NCI-H1417 treated with DMSO at 0.1 percent for 48 hours (cell line): ENCODE results near the gene SUSD1.
"Not testable (repeated sequence)": the region's sequence is repeated elsewhere in the genome, so short reads cannot be mapped to it uniquely, and the experiment has no call there.

ENCODE experiments used
- DNase-seq: peaks from one replicate; lab custom pipeline; 2025; lab: John Stamatoyannopoulos, UW

SUSD1 gene

GRCh38 chr9:112174965-112175795 is at the start of gene SUSD1:
Gene SUSD1 (minus strand): TSS chr9:112175297. CDS start chr9:112175235, 62 bp downstream.
- DNase-seq = no peak

DNA sequence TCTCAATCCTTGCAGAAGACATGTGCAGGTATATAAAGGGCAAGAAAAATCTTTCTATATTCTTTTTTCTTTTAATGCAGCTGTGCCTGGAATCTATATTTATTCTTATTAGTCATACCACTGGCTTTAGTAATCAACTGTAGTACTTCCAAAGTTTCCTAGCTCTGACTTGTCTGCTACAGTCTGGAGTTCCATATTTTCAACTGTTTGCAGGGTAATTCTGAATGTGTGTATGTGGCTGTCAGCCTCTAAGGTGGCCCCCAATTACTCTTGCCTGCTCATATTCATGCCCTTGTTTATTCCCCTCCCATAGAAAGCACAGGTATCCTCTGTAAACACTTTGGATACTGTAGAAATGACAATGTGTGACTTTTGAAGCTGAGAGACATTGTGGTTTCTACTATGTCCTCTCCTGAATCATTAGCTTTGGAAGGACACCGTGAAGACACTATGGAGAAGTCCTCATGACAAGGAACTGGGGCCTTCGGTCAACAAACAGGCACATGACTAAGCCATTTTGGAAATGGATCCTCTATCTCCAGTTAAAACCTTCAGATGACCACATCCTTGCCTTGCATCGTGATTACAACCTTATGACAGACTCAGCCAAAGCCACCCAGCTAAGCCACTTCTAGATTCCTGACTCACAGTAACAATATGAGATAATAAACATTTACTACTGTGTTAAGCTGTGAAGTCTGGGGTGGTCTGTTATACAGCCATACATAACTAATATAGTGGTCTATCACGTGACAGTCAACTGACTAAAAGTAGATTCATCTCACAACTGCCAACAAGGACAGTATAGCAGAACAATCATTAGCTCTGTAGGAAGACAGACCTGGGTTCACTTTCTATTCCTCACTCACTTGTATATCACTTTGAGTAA is 49.5 kb upstream of the SUSD1 start:
- no peak for DNase-seq

GRCh38 chr9:112218908-112219307 is 43.8 kb upstream of the SUSD1 start:
- no peak for DNase-seq

DNA sequence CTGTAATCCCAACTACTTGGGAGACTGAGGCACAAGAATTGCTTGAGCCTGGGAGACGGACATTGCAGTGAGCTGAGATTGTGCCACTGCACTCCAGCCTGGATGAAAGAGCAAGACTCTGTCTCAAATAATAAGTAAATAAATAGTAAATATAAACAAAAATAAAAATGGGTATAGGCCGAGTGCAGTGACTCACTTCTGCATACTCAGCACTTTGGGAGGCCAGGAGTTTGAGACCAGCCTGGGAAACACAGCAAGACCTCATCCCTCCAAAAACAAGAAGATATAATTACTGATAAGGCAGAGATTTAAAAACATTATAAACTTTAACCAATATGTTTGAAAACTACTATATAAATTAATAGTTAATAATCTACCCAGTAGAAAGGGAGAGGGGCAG is 37.8 kb upstream of the SUSD1 start:
- DNase-seq = no peak

GRCh38 chr9:112207451-112207850 is 32.4 kb upstream of the SUSD1 start:
- DNase-seq = no peak

DNA sequence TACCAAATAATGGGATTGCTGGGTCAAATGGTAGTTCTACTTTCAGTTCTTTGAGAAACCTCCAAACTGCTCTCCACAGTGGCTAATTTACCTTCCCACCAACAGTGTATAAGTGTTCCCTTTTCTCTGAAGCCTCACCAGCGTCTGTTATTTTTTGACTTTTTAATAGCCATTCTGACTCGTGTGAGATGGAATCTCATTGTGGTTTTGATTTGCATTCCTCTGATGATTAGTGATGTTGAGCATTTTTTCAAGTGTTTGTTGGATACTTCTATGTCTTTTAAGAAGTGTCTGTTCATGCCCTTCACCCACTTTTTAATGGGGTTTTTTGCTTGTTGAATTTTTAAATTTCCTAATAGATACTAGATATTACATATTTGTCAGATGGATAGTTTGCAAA is 28.4 kb upstream of the SUSD1 start:
- no peak for DNase-seq

DNA sequence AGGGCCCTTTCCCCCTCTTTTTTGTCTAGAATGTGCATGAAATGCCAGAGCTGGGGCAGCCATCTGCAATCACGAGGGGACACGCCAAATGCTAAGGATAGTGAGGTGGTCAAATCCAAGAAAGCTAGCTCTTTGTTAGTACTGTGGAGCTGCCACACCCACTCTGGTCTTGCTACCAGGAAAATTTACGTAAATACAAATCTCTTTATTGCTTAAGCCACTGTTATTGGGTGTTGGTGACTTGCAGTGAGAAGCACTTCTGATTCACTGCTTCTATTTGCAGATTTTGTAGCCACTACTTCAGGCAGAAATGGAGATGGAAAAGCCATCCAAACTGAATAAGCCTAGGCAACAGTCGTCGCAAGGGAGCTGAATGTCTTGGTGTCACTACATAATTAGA is 25.6 kb upstream of the SUSD1 start:
- DNase-seq = no peak

DNA sequence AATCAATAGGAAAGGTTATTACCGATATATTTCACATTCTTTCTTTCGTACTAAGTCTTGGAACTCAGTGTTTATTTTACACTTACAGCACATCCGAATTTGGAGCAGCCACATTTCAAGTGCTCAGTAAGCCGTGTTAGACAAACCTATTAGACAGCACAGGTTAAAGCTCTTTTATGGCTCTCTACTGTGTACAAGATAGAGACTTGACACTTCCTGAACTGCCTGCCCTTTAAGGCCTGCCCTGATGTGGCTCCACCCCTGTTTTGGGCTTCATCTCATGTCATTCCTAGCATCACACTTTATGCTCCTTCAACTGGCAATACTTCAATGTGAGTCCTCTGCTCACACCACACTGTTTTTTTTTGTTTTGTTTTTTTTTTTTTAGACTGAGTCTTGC is 23.5 kb upstream of the SUSD1 start:
- DNase-seq = no peak

DNA sequence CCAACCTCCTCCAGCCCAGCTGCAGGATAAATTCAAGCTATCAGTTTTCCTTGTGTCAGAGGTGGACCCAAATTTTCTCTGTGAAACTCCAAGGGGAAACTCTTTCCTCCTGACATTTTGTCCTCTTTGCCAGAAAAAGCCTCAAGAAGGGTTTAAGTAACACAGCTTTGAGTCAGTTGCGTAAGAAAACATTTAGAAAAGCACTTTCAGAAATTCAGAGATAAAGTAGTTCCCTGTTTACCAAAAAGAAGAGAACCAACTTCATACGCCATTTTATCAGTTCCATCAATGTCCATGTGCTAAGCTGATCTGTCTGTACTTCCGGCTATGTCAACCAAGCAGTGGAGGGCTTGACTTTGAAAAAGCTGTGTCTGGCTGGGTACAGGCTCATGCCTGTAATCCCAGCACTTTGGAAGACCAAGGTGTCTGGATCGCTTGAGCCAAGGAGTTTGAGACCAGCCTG is 19.9 kb upstream of the SUSD1 start:
- no peak for DNase-seq

- DNase-seq = no peak
Observed at GRCh38 chr9:112193572-112194288, 18.6 kb upstream of the SUSD1 start.

GRCh38 chr9:112190320-112190719 is 15.2 kb upstream of the SUSD1 start:
- not testable (repeated sequence) for DNase-seq

DNA sequence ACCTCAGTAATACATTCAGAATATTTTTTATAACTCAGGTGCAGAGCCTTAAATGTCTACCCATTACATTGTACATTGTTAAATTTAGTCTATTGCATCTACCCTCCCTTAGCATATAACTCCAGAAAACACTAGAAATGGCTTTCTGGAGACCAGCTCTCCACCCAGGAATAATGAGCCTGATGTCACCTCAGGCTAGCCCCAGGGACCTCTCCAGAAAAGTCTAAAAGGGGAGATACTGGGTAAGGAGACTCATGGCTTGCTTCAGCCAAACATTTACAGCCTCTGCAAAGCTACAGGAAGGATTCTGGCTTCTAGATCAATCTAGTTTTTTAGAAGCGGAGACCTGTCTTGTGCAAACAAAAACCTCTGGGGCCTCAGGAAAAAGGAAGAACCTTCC is 13.8 kb upstream of the SUSD1 start:
- no peak for DNase-seq

DNA sequence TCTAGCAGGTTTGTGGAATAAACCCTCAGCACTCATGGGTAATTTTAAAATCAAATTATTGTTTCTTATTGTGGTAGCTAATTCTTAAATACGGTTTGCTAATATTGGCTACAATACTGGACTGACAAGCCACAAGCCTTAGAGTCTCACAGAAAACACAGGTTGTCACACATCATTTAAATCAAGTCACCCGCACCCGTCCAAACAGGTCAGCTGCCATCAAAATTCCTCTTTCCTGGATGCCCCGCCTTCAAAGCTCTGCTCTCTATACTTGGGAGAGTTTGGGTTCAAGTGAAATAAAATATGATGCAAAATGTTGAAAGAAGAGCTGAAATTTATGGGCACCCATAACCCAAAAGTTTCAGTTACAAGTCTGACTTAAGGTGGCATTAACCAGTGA is 12.3 kb upstream of the SUSD1 start:
- no peak for DNase-seq

DNA sequence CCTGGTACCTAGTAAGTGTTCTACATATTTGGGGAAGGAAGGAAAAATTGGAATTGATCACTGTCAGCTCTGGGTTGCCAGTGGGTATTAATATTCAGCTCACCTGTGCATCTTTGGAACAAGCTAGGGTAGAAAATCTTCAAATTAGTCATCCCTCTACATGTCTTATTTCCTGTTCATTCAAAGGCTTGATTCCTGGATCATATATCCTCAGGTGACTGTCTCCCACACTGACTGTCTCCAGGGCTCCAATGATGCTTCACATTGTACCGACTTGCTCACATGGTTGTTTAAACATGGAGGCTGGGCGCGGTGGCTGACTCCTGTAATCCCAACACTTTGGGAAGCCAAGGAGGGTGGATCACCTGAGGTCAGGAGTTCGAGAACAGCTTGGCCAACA is 11.6 kb upstream of the SUSD1 start:
- no peak for DNase-seq

DNA sequence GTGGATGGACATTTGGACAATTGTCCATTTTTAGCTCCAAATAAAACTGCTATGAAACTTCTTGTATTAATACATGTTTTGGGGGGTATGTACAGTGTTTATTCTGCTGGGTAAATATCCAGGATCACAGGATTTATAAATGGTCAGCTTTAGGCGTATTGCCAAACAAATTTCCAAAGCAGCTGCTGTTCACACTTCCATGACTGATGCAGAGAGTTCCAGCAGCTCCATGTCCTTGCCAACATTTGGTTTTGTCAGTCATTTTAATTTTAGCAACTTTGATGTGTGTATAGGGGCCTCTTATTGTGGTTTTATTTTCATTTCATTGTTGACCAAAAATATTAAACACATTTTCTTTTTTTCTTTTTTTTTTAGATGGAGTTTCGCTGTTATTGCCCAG is 9.8 kb upstream of the SUSD1 start:
- DNase-seq = no peak

- no peak for DNase-seq
Observed at GRCh38 chr9:112184221-112184620, 9.1 kb upstream of the SUSD1 start.

GRCh38 chr9:112180387-112180881 is 5.3 kb upstream of the SUSD1 start:
- no peak for DNase-seq

- no peak for DNase-seq
Observed at GRCh38 chr9:112179816-112180215, 4.7 kb upstream of the SUSD1 start.

DNA sequence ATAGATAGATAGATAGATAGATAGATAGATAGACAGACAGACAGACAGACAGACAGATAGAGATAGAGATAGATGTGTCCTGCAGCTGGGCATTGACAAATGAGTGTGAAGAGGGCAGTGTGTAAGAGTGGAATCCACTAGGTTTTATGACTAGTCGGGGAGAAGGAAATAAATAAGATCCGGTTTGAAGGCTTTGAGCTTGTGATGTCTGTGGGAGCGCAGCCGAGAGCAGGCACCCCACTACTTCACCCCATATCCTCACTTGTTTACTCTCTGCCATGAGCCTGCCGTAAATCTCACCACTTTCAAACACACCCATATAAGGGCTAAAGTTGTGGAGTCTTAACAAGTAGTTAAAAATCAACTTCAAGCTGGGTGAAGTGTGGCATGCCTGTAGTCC is 1.4 kb upstream of the SUSD1 start:
- no peak for DNase-seq

DNA sequence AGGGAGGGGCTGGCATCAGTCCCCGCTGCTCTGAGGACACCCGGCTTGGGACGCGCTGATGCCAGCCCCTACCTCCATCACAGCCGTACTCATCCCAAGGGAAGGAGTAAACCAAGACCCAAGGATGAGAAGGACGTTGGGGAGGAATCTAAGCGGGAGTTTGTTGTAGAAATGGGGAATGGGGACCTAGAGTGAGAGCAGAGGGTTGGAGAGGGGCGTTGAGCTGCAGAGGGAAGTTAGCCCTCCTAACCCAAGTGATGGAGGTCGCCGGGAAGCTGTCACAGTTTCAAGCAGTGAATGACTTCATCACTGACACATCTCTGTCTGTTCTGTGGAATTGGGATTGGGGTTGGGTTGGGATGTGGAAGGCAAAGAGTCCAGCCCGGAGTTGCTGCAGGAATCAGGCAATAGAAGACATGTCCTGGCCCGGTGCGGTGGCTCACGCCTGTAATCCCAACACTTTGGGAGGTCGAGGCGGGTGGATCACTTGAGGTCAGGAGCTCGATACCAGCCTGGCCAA is 759 bp upstream of the SUSD1 start:
- no peak for DNase-seq

- no peak for DNase-seq
Observed at GRCh38 chr9:112174222-112174964, 704 bp downstream of the SUSD1 start.
